Measurements from ENCODE around the gene DLK1.

DNA sequence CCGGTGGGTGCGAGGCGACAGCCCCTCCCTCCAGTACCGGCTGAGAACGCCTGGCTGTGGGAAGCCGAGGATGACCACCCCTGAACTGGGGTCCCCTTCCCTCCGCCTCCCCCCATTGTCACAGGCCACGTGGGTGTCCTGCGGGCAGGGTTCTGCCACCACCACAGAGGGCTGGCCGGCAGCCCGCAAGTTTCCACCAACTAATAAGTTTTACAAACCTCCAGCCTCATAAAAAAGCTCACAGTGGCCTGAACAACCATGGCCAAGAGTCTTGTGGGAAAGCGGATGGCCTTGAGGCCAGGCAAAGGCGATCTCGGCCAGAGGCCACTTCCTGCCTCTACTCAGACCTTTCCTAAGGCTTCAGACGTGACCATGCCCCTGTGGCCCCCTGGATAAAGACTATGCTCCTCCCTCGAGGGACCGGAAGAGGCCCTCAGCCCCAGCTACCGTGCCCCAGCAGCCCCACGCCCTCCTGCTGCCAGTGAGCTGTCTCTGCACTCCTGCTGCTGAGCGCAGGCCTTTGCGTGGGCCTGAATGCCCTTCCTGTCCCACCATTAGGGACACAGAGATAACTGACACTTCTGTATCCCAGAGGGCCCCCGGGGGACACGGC lies 46.1 kb upstream of the DLK1 start:
- TF ChIP-seq CTCF (optimal IDR thresholded peaks at IDR 0.05 in 1 of 3, IDR thresholded peaks at IDR 0.05 in 1 of 3, conservative IDR thresholded peaks at IDR 0.05 in 1 of 3; ENCODE audit: extremely low read depth in 1 of 3, insufficient read depth in 2 of 3, low read length in 3 of 3) (no peak), EZH2 (IDR thresholded peaks at IDR 0.05; ENCODE audit: low read length) (no peak)
